HG02885 (cell line): ENCODE data around the gene CHMP6.

Experiments
- ATAC-seq: cut with Tn5 transposase; IDR thresholded peaks from one replicate; pipeline ENCODE4 v1.9.1; 2021; ENCODE audit warnings: mild to moderate bottlenecking; ENCODE audit not compliant: unreplicated experiment, poor library complexity

The CHMP6 gene

DNA sequence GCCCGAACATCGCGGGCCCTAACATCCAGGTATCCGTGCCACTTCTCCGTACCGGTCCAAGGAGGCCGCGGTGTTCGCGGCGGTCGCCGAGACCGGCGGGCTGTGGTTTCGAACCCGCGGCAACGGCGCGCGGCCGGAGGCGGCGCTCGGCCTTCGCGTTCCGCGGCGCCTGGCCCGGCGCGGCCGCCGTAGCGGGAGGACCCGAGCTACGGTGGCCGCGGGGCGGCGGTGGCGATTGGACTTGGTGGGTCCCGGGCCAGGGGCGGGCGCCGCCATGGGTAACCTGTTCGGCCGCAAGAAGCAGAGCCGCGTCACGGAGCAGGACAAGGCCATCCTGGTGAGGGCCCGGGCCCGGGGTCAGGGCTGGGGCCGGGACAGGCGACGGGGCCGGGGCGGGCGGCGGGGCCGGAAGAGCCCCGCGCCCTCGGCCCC, at the start of gene CHMP6:
Gene CHMP6 (plus strand): TSS at position 197 of the 432 bp plus-strand sequence. CDS start 78 bp downstream, at position 275.
- peak; percentile 72 for ATAC-seq

- no peak for ATAC-seq
Measured at GRCh38 chr17:80942423-80943345, 49.0 kb upstream of the CHMP6 start.

GRCh38 chr17:80943346-80944145, 48.1 kb upstream of the CHMP6 start:
- no peak for ATAC-seq

DNA sequence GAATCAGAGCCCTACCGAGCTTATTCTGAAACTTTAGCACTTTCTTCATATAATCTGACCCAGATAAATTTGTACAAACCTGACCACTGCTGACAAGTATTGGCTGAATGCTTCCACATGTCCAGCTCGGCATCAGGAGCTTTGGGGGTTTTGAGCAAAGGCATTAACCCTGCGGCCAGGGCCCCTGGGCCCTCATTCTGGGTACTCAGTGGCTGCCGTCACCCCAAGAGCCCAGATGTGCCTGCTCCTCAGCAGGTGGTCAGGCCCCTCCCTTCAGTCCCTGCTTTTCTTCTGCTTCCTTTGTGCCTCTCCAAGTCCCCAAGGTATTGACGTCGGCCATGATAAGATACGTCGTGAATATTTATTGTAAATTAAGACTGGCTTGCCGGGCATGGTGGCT, 47.3 kb upstream of the CHMP6 start:
- no peak for ATAC-seq

- no peak for ATAC-seq
Measured at GRCh38 chr17:80945736-80946135, 45.9 kb upstream of the CHMP6 start.

DNA sequence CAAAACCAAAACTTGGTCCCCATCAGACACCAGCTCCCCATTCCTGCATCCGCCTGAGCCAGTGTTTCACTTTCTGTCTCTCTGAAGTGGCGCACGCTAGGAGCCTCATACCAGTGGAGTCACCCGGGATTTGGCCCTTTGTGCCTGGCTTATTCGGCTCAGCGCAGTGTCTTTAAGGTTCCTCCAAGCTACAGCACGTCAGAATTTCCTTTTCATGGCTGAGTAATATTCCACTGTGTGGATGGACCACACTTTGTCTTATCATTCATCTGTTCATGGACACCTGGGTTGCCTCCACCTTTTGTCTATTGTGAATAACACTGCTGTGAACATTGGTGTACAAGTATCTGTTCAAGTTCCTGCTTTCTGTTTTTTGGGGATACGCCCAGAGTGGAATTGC, 45.2 kb upstream of the CHMP6 start:
- ATAC-seq = no peak

GRCh38 chr17:80947200-80947940, 44.3 kb upstream of the CHMP6 start:
- no peak for ATAC-seq

- ATAC-seq = no peak
Measured at GRCh38 chr17:80948019-80948975, 43.3 kb upstream of the CHMP6 start.

DNA sequence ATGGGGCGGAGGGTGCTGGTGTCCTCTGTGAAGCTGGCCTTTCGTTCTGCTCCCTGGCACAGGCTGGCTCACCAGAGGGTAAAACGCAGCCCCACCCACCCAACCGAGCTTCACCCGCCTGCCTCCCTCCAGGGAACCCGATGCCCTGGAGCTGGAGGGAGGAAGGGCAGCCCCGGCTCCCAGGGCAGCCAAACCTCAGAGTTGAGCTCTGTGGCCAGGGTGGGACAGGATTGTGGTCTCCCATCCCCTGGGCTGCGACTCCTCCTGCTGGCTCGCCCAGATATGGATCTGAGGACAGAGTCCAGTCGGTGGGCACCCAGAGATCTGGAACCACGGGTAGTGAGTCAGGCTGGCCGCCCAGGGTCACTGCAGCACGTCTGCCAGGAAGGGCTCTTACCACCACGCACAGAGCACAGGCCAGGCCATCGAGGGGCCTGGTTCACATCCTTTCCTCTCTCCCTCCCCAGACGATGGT, 42.6 kb upstream of the CHMP6 start:
- ATAC-seq = no peak

GRCh38 chr17:80949451-80950421, 41.9 kb upstream of the CHMP6 start:
- ATAC-seq = no peak

GRCh38 chr17:80950466-80951120, 41.0 kb upstream of the CHMP6 start:
- no peak for ATAC-seq

DNA sequence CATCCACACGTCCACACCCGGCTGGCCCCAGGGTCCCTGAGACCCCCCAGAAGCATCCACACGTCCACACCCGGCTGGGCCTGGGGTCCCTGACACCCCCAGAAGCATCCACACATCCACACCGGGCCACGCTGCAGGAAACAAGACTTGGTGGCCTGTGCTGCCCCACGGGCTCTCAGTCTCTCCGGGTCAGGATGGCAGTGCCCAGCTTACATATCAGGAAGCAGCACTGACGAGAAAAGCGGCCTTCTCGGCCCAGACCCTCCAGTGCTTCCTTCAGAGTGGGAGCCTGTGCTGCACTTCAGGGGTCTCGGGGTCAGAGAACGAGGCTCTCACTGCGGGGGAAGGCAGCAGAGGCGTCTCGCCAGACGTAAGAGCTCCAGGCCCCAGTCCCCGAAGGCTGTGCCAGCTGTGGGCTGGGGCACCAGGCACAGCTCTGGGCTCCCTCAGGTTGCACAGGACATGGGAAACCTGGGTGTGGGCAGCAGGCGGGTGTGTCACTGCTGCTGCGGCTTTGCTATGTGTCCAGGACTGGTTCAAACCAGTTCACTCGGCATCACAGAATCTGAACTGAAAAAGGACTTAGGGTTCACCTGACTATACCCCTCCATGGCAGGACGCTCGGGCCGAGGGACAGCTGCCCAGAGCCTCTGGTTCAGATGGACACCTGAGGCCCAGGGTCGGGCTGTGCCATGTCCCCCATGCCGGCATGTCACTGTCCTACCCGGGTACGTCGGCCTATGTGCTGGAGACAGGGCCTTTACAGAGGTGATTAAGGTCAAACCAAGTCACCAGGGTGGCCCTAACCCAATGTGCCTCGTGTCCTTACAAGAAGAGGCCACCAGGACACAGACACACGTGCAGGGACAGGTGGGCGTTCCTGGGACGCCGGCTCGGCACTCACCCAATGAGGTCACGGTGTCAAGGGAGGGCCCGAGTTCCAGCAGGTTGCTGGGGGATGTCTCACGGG, 40.2 kb upstream of the CHMP6 start:
- no peak for ATAC-seq

GRCh38 chr17:80952291-80952690, 39.4 kb upstream of the CHMP6 start:
- no peak for ATAC-seq

- ATAC-seq = no peak
Measured at GRCh38 chr17:80953471-80954315, 37.9 kb upstream of the CHMP6 start.

DNA sequence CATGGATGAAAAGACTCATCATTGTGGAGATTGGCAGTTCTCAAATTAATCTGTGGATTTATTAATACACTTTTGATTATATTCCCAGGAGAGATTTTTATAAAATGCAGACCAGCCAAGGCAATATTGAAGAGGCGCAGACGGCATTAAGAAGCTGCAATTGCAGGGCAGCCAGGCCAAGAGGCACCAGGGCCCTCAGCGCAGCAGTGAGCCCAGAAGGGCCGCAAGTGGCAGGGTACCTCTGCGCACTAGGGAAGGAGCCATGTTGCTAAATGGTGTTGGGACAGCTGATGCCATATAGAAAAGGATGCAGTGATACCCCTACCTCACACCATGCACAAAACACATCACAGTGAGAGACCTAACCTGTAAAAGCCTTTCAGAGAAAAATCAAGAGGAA, 36.6 kb upstream of the CHMP6 start:
- no peak for ATAC-seq
